HUES6 (cell line): ENCODE measurements around the gene ARMC8.
A peak's percentile ranks its signal among the peaks of the same experiment; 100 is the strongest.

Experiments used
- H3K27ac ChIP-seq: 2 replicates; pipeline ENCODE4 v1.7.0; 2013; ENCODE audit warnings: low read depth, mild to moderate bottlenecking, low read length, inconsistent platforms
- H3K27me3 ChIP-seq: 2 replicates; pipeline ENCODE4 v1.6.1; 2013; ENCODE audit warnings: low read length; ENCODE audit not compliant: control insufficient read depth, insufficient read depth
- H3K36me3 ChIP-seq: 2 replicates; pipeline ENCODE4 v1.6.1; 2013; ENCODE audit warnings: low read length; ENCODE audit not compliant: control insufficient read depth, insufficient read depth
- H3K4me1 ChIP-seq: 2 replicates; pipeline ENCODE4 v1.6.1; 2013; ENCODE audit warnings: low read length; ENCODE audit not compliant: control insufficient read depth, insufficient read depth
- H3K4me3 ChIP-seq: 2 replicates; pipeline ENCODE4 v1.5.1; 2013; ENCODE audit warnings: low read depth, low read length
- H3K9ac ChIP-seq: one replicate; pipeline ENCODE4 v1.6.1; 2013; ENCODE audit warnings: mild to moderate bottlenecking, low read length
- H3K9me3 ChIP-seq: 2 replicates; pipeline ENCODE4 v1.6.1; 2013; ENCODE audit warnings: low read depth, low read length; ENCODE audit not compliant: control insufficient read depth, insufficient read depth

The ARMC8 gene

DNA sequence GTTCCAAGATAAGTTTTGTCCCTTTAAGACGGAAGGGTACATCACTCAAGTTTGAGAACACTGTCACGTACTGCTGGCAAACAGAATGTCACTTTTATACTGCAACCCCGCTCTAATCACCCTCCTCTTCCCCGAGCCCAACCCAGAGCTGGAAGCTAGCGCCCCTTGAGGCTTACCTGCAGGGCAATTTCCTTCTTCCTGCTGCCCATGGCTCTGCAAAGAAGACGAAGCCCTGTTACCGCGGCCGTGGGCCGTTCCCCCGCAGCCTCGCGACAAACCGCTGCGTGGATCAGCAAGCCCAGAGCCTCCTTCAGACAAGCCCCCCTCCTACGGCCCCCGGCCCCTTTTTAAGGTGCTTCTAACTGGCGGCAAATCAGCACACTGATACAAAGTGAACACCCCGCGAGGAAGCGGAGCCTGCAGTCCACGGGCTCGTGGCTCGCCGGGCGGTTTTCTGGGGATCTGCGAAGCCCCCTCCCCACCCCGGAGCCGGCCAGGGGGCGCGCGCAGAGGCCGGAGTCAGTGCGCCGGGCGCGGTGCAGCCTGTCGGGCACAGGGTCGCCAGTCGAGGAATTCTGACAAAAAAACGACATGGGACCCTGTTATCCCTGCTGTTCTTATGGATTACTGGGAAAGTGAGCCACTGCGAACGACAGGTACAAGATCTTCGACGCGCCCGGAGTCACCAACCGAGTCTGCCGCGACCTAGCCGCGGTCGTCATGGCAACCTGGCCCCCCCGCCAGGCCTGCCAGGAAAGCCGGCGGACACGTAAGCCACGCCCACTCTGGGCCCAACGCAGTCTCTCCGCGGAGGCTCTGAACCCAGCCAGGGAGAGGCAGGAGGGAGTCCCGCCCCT is 142.3 kb downstream of the ARMC8 start, which contains the start of gene NME9:
Gene NME9 (minus strand): TSS at position 725 of the 857 bp plus-strand sequence. CDS start 516 bp downstream, at position 209.
- Histone ChIP-seq H3K9ac (no peak within 1 kb of the TSS), H3K27me3 (no peaks in the 10 kb centered on the region), H3K9me3 (no peaks in the 10 kb centered on the region), H3K4me1 (peaks cover 7% of the 10 kb centered on the region), H3K27ac (no peak within 1 kb of the TSS), H3K36me3 (no peaks in the 10 kb centered on the region), H3K4me3 (peak within 1 kb of the TSS; percentile 68)

DNA sequence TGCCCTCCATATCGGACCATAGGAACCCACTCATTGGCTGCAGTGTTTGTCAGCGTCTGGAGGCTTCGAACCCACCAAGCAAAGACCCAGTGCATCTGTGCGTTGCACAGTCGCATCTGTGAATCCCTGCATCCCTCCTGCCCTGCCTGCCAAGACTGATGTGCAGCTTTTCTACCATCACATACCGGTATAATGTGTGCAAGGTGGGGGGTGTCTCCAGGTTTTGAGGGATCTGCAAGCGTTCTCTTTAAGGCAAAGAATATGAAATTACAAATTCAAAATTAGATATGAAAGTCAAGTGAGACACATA is 142.8 kb downstream of the ARMC8 start:
- H3K27ac ChIP-seq: no peak overlapping the region
- H3K4me3 ChIP-seq: peak overlapping the region; percentile 68
- H3K9me3 ChIP-seq: no peaks in the 10 kb centered on the region
- peaks cover 7% of the 10 kb centered on the region for H3K4me1 ChIP-seq
- H3K36me3 ChIP-seq: no peaks in the 10 kb centered on the region
- H3K27me3 ChIP-seq: no peaks in the 10 kb centered on the region
- no peak overlapping the region for H3K9ac ChIP-seq

DNA sequence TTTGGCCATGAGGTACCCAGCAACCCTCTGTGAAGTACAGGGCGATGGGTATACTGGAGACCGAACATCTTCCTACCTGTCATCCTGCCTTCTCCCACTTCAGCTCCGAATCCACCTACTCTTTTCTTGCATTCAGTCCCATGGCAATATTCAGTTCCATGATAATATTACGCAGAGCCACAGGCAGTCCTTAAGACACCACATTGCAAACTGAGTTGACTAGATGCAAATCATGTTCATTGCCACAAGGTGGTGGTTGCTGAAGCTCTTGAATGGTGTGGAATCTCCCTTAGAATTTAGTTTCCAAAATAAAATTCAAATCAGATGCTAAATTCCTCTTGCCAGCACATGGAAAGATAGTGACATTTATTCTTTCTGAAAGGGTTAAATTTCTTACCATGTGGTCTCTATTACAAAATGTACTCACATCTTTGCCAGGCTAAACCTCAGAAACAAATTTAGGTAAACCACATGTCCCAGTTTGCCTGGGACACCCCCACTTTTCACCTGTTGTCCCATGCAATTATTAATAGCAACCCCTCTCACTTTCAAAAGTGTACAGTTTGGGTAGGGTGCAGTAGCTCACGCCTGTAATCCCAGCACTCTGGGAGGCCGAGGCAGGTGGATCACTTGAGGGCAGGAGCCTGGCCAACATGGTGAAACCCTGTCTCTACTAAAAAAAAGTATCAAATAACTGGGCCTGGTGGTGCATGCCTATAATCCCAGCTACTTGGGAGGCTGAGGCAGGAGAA is 144.2 kb downstream of the ARMC8 start:
- H3K4me1 ChIP-seq: peaks cover 14% of the 10 kb centered on the region
- H3K9ac ChIP-seq: no peak overlapping the region
- no peaks in the 10 kb centered on the region for H3K27me3 ChIP-seq
- H3K36me3 ChIP-seq: no peaks in the 10 kb centered on the region
- H3K27ac ChIP-seq: no peak overlapping the region
- H3K4me3 ChIP-seq: no peak overlapping the region
- H3K9me3 ChIP-seq: no peaks in the 10 kb centered on the region

DNA sequence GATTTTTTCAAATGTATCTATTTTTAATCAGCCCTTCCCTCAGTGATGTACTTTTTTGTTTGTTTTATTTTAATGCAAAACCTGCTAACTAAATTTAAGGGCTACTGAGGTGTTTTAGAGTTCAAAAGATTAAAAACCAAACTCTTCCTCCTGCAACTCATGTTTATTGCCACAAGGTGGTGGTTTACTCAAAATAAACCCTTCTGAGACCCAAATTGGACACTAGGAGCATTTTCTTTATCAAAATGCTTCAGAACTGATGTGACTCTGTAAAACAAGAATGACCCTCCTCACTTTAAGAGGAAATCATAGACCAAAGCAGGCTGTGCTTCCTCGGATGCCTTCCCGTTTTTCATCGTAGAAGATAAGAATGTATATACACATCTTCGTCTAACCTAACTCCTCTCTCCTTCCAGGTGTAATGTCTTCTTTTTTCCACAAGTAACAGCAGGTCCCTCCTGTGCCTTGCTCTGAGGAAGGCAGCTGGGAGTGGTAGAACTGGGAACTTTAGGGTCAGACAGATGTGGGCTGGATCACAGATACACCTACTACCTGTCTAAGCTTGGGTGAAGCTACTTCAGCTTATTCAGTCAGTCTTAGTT is 145.5 kb downstream of the ARMC8 start:
- H3K9me3 ChIP-seq: no peaks in the 10 kb centered on the region
- peaks cover 24% of the 10 kb centered on the region for H3K4me1 ChIP-seq
- H3K4me3 ChIP-seq: no peak overlapping the region
- no peaks in the 10 kb centered on the region for H3K27me3 ChIP-seq
- H3K27ac ChIP-seq: no peak overlapping the region
- H3K9ac ChIP-seq: no peak overlapping the region
- no peaks in the 10 kb centered on the region for H3K36me3 ChIP-seq

DNA sequence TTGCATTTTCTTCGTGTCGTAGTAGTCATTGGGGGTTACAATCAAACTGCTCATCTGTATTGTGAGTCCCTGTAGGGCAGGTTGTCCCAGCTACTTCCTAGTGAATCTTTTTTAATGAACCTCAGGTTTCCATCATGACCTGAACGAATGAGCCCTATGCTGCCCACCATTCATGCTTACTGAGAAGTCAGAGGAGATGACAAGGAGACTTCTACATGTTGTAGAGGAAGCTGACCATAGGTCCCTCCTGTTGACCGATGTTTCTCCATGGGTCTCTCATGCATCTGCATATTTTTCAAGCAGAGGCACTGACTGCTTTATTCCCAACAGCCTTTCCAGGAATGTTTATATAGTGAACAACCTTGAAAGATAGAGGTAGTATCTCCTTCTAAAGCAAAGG is 147.5 kb downstream of the ARMC8 start:
- H3K4me1 ChIP-seq: peaks cover 22% of the 10 kb centered on the region
- no peak overlapping the region for H3K9ac ChIP-seq
- H3K27ac ChIP-seq: no peak overlapping the region
- H3K27me3 ChIP-seq: no peaks in the 10 kb centered on the region
- no peaks in the 10 kb centered on the region for H3K9me3 ChIP-seq
- H3K36me3 ChIP-seq: no peaks in the 10 kb centered on the region
- no peak overlapping the region for H3K4me3 ChIP-seq

DNA sequence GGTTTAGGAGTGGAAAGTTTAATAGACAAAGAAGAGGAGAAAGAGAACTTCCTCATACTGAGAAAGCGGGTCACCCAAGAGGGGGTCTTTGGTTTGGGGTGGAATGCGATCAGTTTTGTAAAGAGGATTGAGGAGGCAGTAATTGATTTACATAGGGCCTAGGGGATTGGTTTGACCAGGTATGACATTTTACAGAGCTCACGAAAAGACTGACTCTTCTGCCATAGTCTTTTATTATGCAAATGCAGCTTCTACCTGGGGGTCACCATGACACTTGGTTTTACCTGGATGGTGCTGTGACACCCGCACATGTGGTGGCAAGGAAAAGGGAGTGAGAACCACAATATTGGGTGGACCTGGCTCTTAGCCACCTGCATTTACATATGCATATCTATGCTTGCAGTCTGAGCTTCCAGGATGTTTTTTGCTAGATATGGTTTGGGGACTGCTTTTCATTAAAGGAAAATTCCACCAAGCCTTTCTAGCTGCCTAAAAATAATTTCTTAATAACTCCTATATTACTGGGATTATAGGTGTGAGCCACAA is 149.4 kb downstream of the ARMC8 start:
- Histone ChIP-seq H3K36me3 (no peaks in the 10 kb centered on the region), H3K27me3 (no peaks in the 10 kb centered on the region), H3K27ac (no peak overlapping the region), H3K4me3 (no peak overlapping the region), H3K9ac (no peak overlapping the region), H3K4me1 (peaks cover 22% of the 10 kb centered on the region), H3K9me3 (no peaks in the 10 kb centered on the region)

DNA sequence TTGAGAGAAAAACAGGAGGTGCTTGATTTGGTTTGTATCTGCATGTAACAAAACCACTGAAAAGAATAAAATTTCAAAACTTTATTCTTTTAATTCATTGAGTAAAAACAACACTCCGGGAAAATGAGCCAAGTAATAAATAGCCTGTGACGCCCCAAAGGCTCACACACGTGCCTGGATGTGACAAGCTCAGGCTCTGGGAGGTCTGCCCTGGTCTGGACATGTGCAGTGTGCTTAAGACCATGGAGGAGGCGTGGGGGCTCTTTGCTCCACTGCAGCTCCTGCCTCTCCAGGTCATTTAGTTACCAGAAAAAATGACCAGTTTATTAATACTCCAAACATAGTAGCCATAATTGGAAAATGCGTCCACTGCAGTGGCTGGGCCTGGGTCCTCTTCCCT is 151.1 kb downstream of the ARMC8 start:
- Histone ChIP-seq H3K27ac (no peak overlapping the region), H3K4me3 (no peak overlapping the region), H3K9me3 (no peaks in the 10 kb centered on the region), H3K9ac (no peak overlapping the region), H3K4me1 (peaks cover 22% of the 10 kb centered on the region), H3K36me3 (no peaks in the 10 kb centered on the region), H3K27me3 (no peaks in the 10 kb centered on the region)

DNA sequence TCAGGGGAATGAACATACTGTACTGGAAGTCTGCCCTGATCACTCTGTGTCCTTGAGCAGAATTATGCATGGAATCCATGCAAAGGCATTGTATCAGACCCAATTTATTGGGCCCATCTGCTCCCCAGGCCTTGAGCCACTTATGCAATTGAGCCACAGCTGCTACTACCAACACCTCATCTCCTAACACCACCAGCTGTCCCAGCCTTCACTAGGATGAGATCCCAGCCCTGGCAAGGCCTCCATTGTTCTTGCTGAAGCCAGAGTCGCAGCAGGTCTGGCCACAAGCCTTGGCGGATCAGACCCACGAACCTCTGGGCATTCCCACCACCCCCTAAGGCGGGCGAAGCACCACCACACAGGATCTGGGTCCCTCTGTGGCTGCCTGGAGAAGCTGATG is 151.7 kb downstream of the ARMC8 start:
- no peaks in the 10 kb centered on the region for H3K36me3 ChIP-seq
- no peaks in the 10 kb centered on the region for H3K9me3 ChIP-seq
- no peak overlapping the region for H3K9ac ChIP-seq
- peaks cover 22% of the 10 kb centered on the region for H3K4me1 ChIP-seq
- no peak overlapping the region for H3K4me3 ChIP-seq
- H3K27ac ChIP-seq: no peak overlapping the region
- no peaks in the 10 kb centered on the region for H3K27me3 ChIP-seq

DNA sequence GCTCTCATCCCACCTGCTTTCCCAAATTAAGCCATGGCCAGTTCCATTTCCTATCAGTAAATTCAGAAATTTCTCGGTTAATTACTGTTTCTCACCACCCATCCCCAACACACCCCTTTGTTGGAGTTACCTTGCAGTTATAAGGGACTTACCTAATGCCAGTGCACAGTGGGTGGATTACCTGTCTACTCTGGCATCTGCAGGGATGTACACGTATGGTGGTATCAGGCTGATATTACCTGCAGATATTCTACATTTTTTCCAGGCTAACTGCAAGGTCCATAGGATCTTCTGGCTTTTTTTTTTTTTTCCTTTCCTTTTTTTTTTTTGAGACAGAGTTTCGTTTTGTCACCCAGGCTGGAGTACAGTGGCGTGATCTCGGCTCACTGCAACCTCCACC is 153.4 kb downstream of the ARMC8 start:
- peaks cover 22% of the 10 kb centered on the region for H3K4me1 ChIP-seq
- H3K27ac ChIP-seq: no peak overlapping the region
- no peak overlapping the region for H3K4me3 ChIP-seq
- no peaks in the 10 kb centered on the region for H3K36me3 ChIP-seq
- H3K9ac ChIP-seq: no peak overlapping the region
- no peaks in the 10 kb centered on the region for H3K27me3 ChIP-seq
- H3K9me3 ChIP-seq: no peaks in the 10 kb centered on the region

DNA sequence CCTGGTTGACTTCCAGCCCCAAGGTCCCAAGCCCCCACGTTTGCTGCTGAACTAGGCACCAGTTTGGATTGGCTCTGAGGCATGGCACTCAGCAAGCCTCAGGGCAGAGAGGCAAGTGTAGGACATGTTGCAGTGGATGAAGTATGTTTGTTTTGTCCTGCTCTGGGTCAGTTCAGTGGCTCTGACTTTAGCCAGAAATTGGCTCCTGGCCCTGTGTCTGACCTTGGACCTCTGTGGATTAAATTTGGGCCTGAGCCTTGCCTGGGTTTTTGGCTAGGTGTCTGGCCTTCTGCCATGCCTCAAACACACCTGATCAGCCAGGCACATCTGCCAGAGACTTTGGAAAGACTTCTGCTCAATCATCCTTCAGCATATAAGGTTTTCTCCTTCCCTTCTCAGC is 157.7 kb downstream of the ARMC8 start:
- no peak overlapping the region for H3K27ac ChIP-seq
- no peak overlapping the region for H3K4me3 ChIP-seq
- no peak overlapping the region for H3K9ac ChIP-seq
- no peaks in the 10 kb centered on the region; the same call in 1 of the 2 replicates for H3K27me3 ChIP-seq
- no peaks in the 10 kb centered on the region for H3K36me3 ChIP-seq
- H3K4me1 ChIP-seq: peaks cover 7% of the 10 kb centered on the region
- no peaks in the 10 kb centered on the region for H3K9me3 ChIP-seq
